OCI-LY1 (cell line): ENCODE results near the gene BFSP1.

Source experiments
- H2AFZ ChIP-seq: fragments of 200-600 bp; sonication (generic), shearing (Covaris generic); 2 replicates; pipeline ENCODE4 v1.6.0; 2014; ENCODE audit warnings: antibody characterized with exemption, mild to moderate bottlenecking, low read length
- H3F3A ChIP-seq: fragments of 200-600 bp; sonication (generic), shearing (Covaris generic); 2 replicates; pipeline ENCODE4 v1.6.0; 2014; ENCODE audit warnings: mild to moderate bottlenecking, antibody characterized with exemption, low read length, moderate library complexity; ENCODE audit not compliant: insufficient read depth
- H3K27ac ChIP-seq: fragments of 200-600 bp; sonication (generic); 2 replicates; pipeline ENCODE4 v1.5.1; 2014; ENCODE audit warnings: low read length, mixed run types, mild to moderate bottlenecking, low read depth; ENCODE audit not compliant: poor library complexity, severe bottlenecking
- H3K27me3 ChIP-seq: fragments of 200-600 bp; sonication (generic); 2 replicates; pipeline ENCODE4 v1.6.0; 2014; ENCODE audit warnings: antibody characterized with exemption, mild to moderate bottlenecking, low read length, moderate library complexity; ENCODE audit not compliant: insufficient read depth
- H3K36me3 ChIP-seq: fragments of 200-600 bp; sonication (generic); 2 replicates; pipeline ENCODE4 v1.6.1; 2014; ENCODE audit warnings: mild to moderate bottlenecking, antibody characterized with exemption, low read length, moderate library complexity, mixed read lengths; ENCODE audit not compliant: insufficient read depth
- H3K4me1 ChIP-seq: fragments of 200-600 bp; sonication (generic); 2 replicates; pipeline ENCODE4 v1.5.1; 2014; ENCODE audit warnings: mild to moderate bottlenecking, low read length, moderate library complexity; ENCODE audit not compliant: insufficient read depth, severe bottlenecking
- H3K4me2 ChIP-seq: fragments of 200-600 bp; sonication (generic), shearing (Covaris generic); 2 replicates; pipeline ENCODE4 v1.6.1; 2014; ENCODE audit warnings: low read length
- H3K4me3 ChIP-seq: fragments of 200-600 bp; sonication (generic); 2 replicates; pipeline ENCODE4 v1.5.1; 2014; ENCODE audit warnings: low read length, low read depth, mild to moderate bottlenecking, mixed read lengths; ENCODE audit not compliant: poor library complexity, severe bottlenecking
- H3K79me2 ChIP-seq: fragments of 200-600 bp; shearing (Covaris generic); 2 replicates; pipeline ENCODE4 v1.6.1; 2016; ENCODE audit warnings: mixed run types, low read length, mixed read lengths; ENCODE audit not compliant: insufficient read depth
- H3K9ac ChIP-seq: fragments of 200-600 bp; sonication (generic), shearing (Covaris generic); 2 replicates; pipeline ENCODE4 v1.6.1; 2014; ENCODE audit warnings: mild to moderate bottlenecking, low read length, mixed read lengths
- H3K9me2 ChIP-seq: fragments of 200-600 bp; sonication (generic), shearing (Covaris generic); 2 replicates; pipeline ENCODE4 v1.6.1; 2014; ENCODE audit warnings: low read depth, mild to moderate bottlenecking, low read length, mixed read lengths
- H3K9me3 ChIP-seq: fragments of 200-600 bp; shearing (Covaris generic); 2 replicates; pipeline ENCODE4 v1.6.1; 2014; ENCODE audit warnings: low read length, mixed read lengths
- H4K20me1 ChIP-seq: fragments of 200-600 bp; sonication (generic), shearing (Covaris generic); 2 replicates; pipeline ENCODE4 v1.6.0; 2016; ENCODE audit warnings: mild to moderate bottlenecking, low read length; ENCODE audit not compliant: insufficient read depth
- CTCF ChIP-seq: fragments of 200-600 bp; sonication (generic), shearing (Covaris generic); IDR thresholded peaks from 2 replicates; pipeline ENCODE4 v1.5.1; 2017; ENCODE audit warnings: mild to moderate bottlenecking, antibody characterized with exemption, low read length, moderate library complexity, mixed read lengths
- EZH2 ChIP-seq: fragments of 200-600 bp; sonication (generic), shearing (Covaris generic); IDR thresholded peaks from 2 replicates; pipeline ENCODE4 v1.8.0; 2017; ENCODE audit warnings: borderline replicate concordance, mixed run types, mild to moderate bottlenecking, antibody characterized with exemption, low read length, moderate library complexity, mixed read lengths

BFSP1 gene

DNA sequence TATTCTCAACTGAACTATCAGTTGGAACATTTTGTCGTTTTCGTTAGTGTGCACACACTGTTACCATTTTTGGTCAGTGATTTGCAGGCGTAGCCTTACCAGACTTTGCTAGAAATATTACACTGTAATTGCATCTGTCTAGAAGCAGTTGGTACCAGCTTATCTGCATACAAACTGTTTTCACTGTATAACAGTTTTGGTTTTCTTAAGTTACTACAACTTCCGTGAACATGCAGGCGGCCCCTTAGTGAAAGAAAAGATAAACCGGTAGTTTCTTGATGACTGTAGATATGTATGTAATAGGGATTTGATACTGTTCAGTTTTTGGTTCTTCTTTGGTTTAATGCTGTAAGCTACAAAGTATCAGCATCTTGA, 40.0 kb upstream of the BFSP1 start:
- Histone ChIP-seq H4K20me1 (no peaks in the 10 kb centered on the region; the same call in 1 of the 2 replicates), H3K27me3 (no peaks in the 10 kb centered on the region), H3K4me1 (peaks cover 30% of the 10 kb centered on the region), H3K79me2 (peaks cover 7% of the 10 kb centered on the region; the same call in 1 of the 2 replicates), H3K9ac (peak overlapping the region; percentile 81), H3K27ac (peak overlapping the region; percentile 66), H3F3A (no peaks in the 10 kb centered on the region; the same call in 1 of the 2 replicates), H3K4me2 (peak overlapping the region; percentile 98), H2AFZ (no peak overlapping the region), H3K4me3 (peak overlapping the region; percentile 88), H3K36me3 (no peaks in the 10 kb centered on the region), H3K9me3 (no peaks in the 10 kb centered on the region), H3K9me2 (no peaks in the 10 kb centered on the region)
- no peak for TF ChIP-seq EZH2
- no peak for TF ChIP-seq CTCF

DNA sequence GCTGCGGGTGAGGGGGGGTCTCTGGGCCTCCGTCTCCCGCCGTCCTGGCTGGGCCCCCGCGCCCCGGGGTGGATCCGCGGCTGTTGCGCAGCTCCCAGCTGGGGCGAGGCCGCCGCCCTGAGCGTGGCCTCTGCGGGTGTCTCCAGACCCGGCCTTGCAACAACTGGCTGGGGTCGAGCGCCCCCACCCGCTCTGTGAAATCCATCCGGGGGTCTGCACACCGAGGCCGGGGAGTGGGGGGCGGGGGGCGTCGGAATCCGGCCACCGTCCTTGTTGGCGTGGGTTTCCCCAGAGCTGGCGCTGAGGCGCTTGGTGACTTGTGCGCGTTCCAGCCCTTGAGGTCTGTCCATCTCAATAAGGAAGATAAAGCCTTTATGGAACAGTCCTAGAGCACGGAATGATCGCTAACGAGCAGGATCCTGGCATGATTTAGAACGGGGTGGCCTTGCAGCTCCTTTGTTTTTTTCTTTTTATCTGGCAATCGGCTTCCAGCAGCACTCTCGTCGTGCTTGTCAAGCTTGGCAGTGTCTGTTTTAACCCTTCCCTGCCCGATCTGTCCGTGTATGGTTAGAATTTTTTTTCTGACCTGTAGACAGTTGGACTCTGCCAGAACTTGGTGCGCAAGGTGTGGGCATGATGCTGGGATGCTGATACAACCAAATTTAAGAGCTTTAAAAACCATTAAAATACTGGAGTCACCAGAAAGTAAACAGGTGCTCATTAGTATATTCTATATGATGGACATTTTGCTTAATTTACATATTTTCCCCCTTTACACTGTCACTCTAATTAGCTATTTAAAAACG, 39.4 kb upstream of the BFSP1 start:
- H3K4me2 ChIP-seq = peak overlapping the region; percentile 98
- H3K9ac ChIP-seq = peak overlapping the region; percentile 81
- peak; percentile 23; the same call in 1 of the 2 replicates for TF ChIP-seq CTCF
- no peak for TF ChIP-seq EZH2
- H3K27me3 ChIP-seq = no peaks in the 10 kb centered on the region
- H3K4me3 ChIP-seq = peak overlapping the region; percentile 88
- H2AFZ ChIP-seq = 0 out of 2 replicates have a peak overlapping the region, but pooled peaks have one; percentile 8
- H3K36me3 ChIP-seq = no peaks in the 10 kb centered on the region
- no peaks in the 10 kb centered on the region; the same call in 1 of the 2 replicates for H4K20me1 ChIP-seq
- H3K79me2 ChIP-seq = peaks cover 7% of the 10 kb centered on the region; the same call in 1 of the 2 replicates
- H3K9me2 ChIP-seq = no peaks in the 10 kb centered on the region
- peak overlapping the region; percentile 66 for H3K27ac ChIP-seq
- H3F3A ChIP-seq = no peaks in the 10 kb centered on the region; the same call in 1 of the 2 replicates
- no peaks in the 10 kb centered on the region for H3K9me3 ChIP-seq
- H3K4me1 ChIP-seq = peaks cover 30% of the 10 kb centered on the region

DNA sequence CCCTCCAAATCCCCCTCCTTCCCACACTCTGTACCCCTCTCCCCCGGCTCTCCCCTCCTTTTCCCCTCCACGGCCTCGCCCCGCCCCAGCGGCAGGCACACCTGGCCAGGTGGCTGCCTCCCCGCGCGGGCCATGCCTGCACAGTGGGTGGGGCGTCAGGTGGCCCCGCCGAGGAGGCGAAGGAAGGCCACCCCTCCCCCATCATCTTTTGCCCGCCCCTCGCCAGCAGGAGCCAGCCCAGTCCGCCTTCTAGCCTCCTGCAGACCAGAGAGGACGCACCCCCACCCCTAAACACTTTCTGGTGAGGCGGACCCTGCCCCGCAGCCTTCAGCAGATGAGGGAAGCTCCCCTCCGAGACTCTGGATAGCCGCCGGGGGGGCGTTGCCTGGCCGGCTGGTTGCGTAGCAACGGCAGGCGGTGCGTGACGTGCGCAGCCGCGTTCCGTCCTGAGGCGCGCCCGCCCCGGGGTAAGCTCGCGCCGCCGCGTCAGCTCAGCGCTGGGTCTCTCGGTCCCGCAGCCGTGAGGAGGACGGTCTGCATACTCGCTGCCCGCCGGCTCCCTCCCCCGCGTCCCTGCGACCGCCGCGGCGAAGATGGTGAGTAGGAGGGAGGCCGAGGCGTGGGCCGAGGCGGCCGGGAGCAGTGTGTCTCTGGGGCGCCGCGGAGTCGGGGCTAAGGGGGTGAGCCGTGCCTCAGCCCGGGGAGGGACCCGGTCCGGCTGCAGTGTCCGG, 38.6 kb upstream of the BFSP1 start, which contains the start of gene DSTN:
Gene DSTN (plus strand): TSS at position 460 of the 731 bp plus-strand sequence. CDS start 134 bp downstream, at position 594.
- no peaks in the 10 kb centered on the region for H3K9me2 ChIP-seq
- peak within 1 kb of the TSS; percentile 88 for H3K4me3 ChIP-seq
- H3F3A ChIP-seq = no peaks in the 10 kb centered on the region; the same call in 1 of the 2 replicates
- peaks cover 30% of the 10 kb centered on the region for H3K4me1 ChIP-seq
- H3K79me2 ChIP-seq = peaks cover 7% of the 10 kb centered on the region; the same call in 1 of the 2 replicates
- no peaks in the 10 kb centered on the region for H3K9me3 ChIP-seq
- TF ChIP-seq EZH2 = no peak
- no peak for TF ChIP-seq CTCF
- no peaks in the 10 kb centered on the region; the same call in 1 of the 2 replicates for H4K20me1 ChIP-seq
- H3K27me3 ChIP-seq = no peaks in the 10 kb centered on the region
- H2AFZ ChIP-seq = 0 out of 2 replicates have a peak within 1 kb of the TSS, but pooled peaks have one; percentile 8
- H3K9ac ChIP-seq = peak within 1 kb of the TSS; percentile 81
- peak within 1 kb of the TSS; percentile 98 for H3K4me2 ChIP-seq
- peak within 1 kb of the TSS; percentile 66 for H3K27ac ChIP-seq
- H3K36me3 ChIP-seq = no peaks in the 10 kb centered on the region
